ENCODE results near the gene PNN. TPM values are rescaled to one million over a fixed set of nuclear protein-coding genes. Genes with fewer than 3 reads are reported as not detected.
"Not testable (repeated sequence)": the region's sequence is repeated elsewhere in the genome, so short reads cannot be mapped to it uniquely, and the experiment has no call there.

The PNN gene
- total RNA-seq, 1 donor from 2014 or later, result 20.4 TPM

DNA sequence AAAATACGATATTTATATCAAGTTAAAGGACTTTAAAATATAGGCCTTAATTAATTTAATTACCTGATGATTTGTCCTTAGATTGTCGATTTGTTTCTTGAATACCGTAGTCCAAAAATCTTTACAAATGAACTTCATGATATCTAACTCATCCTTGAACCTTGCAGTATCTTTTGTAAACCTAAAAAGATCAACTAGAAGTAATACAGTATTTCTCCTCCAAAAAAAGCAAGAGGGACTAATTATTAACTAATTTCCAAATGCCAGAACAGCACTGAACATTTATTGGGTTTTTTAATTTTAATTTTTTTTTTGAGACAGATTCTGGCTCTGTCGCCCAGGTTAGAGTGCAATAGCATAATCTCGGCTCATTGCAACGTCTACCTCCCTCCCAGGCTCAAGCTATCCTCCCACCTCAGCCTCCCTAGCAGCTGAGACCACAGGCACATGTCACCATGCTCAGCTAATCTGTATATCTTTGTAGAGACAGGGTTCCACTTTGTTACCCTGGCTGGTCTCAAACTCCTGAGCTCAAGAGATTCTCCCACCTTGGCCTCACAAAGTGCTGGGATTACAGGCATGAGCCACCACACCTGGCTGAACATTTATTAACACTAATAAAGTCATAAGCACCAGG is 16.7 kb upstream of the PNN start:
- Histone ChIP-seq H3K27ac (ENCODE audit: low read depth, low read length) (no peak overlapping the region), H3K9me3 (ENCODE audit: control insufficient read depth in 3 of 3, low read length in 3 of 3) (no peaks in the 10 kb centered on the region), H3K4me1 (ENCODE audit: control insufficient read depth in 3 of 3, insufficient read depth in 3 of 3, low read length in 3 of 3) (no peaks in the 10 kb centered on the region), H3K36me3 (ENCODE audit: control insufficient read depth in 3 of 3, insufficient read depth in 3 of 3, low read length in 3 of 3) (peaks cover 10 to 47% (median 36%) of the 10 kb centered on the region in 3 donors), H3K9ac (ENCODE audit: low read depth in 1 of 3, low read length in 3 of 3) (no peak overlapping the region), H3K27me3 (ENCODE audit: control insufficient read depth in 3 of 3, insufficient read depth in 3 of 3, low read length in 3 of 3) (no peaks in the 10 kb centered on the region), H3K4me3 (ENCODE audit: low read length in 3 of 3) (no peak overlapping the region)

GRCh38 chr14:39160494-39160893 is 14.6 kb upstream of the PNN start:
- Histone ChIP-seq H3K4me3 (ENCODE audit: low read length in 3 of 3) (no peak overlapping the region), H3K9me3 (ENCODE audit: control insufficient read depth in 3 of 3, low read length in 3 of 3) (no peaks in the 10 kb centered on the region), H3K4me1 (ENCODE audit: control insufficient read depth in 3 of 3, insufficient read depth in 3 of 3, low read length in 3 of 3) (no peaks in the 10 kb centered on the region), H3K9ac (ENCODE audit: low read depth in 1 of 3, low read length in 3 of 3) (no peak overlapping the region), H3K36me3 (ENCODE audit: control insufficient read depth in 3 of 3, insufficient read depth in 3 of 3, low read length in 3 of 3) (peaks cover 6 to 39% (median 29%) of the 10 kb centered on the region in 3 donors), H3K27me3 (ENCODE audit: control insufficient read depth in 3 of 3, insufficient read depth in 3 of 3, low read length in 3 of 3) (no peaks in the 10 kb centered on the region), H3K27ac (ENCODE audit: low read depth, low read length) (no peak overlapping the region)

GRCh38 chr14:39167797-39168320 is 7.2 kb upstream of the PNN start:
- H3K9ac ChIP-seq (ENCODE audit: low read depth in 1 of 3, low read length in 3 of 3), result peak overlapping the region in 1 of 3 donors; percentile 24
- not testable (repeated sequence) for H3K4me3 ChIP-seq (ENCODE audit: low read length in 3 of 3); H3K27ac ChIP-seq (ENCODE audit: low read depth, low read length); H3K9me3 ChIP-seq (ENCODE audit: control insufficient read depth in 3 of 3, low read length in 3 of 3); H3K27me3 ChIP-seq (ENCODE audit: control insufficient read depth in 3 of 3, insufficient read depth in 3 of 3, low read length in 3 of 3); H3K36me3 ChIP-seq (ENCODE audit: control insufficient read depth in 3 of 3, insufficient read depth in 3 of 3, low read length in 3 of 3)
- H3K4me1 ChIP-seq (ENCODE audit: control insufficient read depth in 3 of 3, insufficient read depth in 3 of 3, low read length in 3 of 3), result peaks cover 6 to 16% (median 10%) of the 10 kb centered on the region in 3 donors

- Histone ChIP-seq H3K36me3 (ENCODE audit: control insufficient read depth in 3 of 3, insufficient read depth in 3 of 3, low read length in 3 of 3) (peaks cover 0 to 4% (median 2%) of the 10 kb centered on the region in 3 donors), H3K4me3 (ENCODE audit: low read length in 3 of 3) (peak overlapping the region in 2 of 3 donors; percentile 99 to 100), H3K9ac (ENCODE audit: low read depth in 1 of 3, low read length in 3 of 3) (peak overlapping the region in 2 of 3 donors; percentile 24 to 100), H3K9me3 (ENCODE audit: control insufficient read depth in 3 of 3, low read length in 3 of 3) (no peaks in the 10 kb centered on the region), H3K27me3 (ENCODE audit: control insufficient read depth in 3 of 3, insufficient read depth in 3 of 3, low read length in 3 of 3) (no peaks in the 10 kb centered on the region), H3K4me1 (ENCODE audit: control insufficient read depth in 3 of 3, insufficient read depth in 3 of 3, low read length in 3 of 3) (peaks cover 6 to 16% (median 10%) of the 10 kb centered on the region in 3 donors), H3K27ac (ENCODE audit: low read depth, low read length) (no peak overlapping the region)
Measured at GRCh38 chr14:39168591-39168990, 6.5 kb upstream of the PNN start.

GRCh38 chr14:39169541-39169900 is 5.5 kb upstream of the PNN start:
- Histone ChIP-seq H3K27me3 (ENCODE audit: control insufficient read depth in 3 of 3, insufficient read depth in 3 of 3, low read length in 3 of 3) (no peaks in the 10 kb centered on the region), H3K36me3 (ENCODE audit: control insufficient read depth in 3 of 3, insufficient read depth in 3 of 3, low read length in 3 of 3) (peaks cover 0 to 4% (median 2%) of the 10 kb centered on the region in 3 donors), H3K27ac (ENCODE audit: low read depth, low read length) (peak overlapping the region; percentile 96), H3K9me3 (ENCODE audit: control insufficient read depth in 3 of 3, low read length in 3 of 3) (no peaks in the 10 kb centered on the region), H3K4me1 (ENCODE audit: control insufficient read depth in 3 of 3, insufficient read depth in 3 of 3, low read length in 3 of 3) (peaks cover 9 to 16% (median 10%) of the 10 kb centered on the region in 3 donors), H3K4me3 (ENCODE audit: low read length in 3 of 3) (peak overlapping the region; percentile 99 to 100 (median 100)), H3K9ac (ENCODE audit: low read depth in 1 of 3, low read length in 3 of 3) (peak overlapping the region; percentile 97 to 100 (median 99))

- Histone ChIP-seq H3K9me3 (ENCODE audit: control insufficient read depth in 3 of 3, low read length in 3 of 3) (no peaks in the 10 kb centered on the region), H3K4me1 (ENCODE audit: control insufficient read depth in 3 of 3, insufficient read depth in 3 of 3, low read length in 3 of 3) (peaks cover 21 to 31% (median 23%) of the 10 kb centered on the region in 3 donors), H3K27ac (ENCODE audit: low read depth, low read length) (no peak overlapping the region), H3K9ac (ENCODE audit: low read depth in 1 of 3, low read length in 3 of 3) (no peak overlapping the region), H3K4me3 (ENCODE audit: low read length in 3 of 3) (no peak overlapping the region), H3K36me3 (ENCODE audit: control insufficient read depth in 3 of 3, insufficient read depth in 3 of 3, low read length in 3 of 3) (peaks cover 15 to 16% (median 16%) of the 10 kb centered on the region in 3 donors), H3K27me3 (ENCODE audit: control insufficient read depth in 3 of 3, insufficient read depth in 3 of 3, low read length in 3 of 3) (no peaks in the 10 kb centered on the region)
Measured at GRCh38 chr14:39173198-39173597, 1.9 kb upstream of the PNN start.

DNA sequence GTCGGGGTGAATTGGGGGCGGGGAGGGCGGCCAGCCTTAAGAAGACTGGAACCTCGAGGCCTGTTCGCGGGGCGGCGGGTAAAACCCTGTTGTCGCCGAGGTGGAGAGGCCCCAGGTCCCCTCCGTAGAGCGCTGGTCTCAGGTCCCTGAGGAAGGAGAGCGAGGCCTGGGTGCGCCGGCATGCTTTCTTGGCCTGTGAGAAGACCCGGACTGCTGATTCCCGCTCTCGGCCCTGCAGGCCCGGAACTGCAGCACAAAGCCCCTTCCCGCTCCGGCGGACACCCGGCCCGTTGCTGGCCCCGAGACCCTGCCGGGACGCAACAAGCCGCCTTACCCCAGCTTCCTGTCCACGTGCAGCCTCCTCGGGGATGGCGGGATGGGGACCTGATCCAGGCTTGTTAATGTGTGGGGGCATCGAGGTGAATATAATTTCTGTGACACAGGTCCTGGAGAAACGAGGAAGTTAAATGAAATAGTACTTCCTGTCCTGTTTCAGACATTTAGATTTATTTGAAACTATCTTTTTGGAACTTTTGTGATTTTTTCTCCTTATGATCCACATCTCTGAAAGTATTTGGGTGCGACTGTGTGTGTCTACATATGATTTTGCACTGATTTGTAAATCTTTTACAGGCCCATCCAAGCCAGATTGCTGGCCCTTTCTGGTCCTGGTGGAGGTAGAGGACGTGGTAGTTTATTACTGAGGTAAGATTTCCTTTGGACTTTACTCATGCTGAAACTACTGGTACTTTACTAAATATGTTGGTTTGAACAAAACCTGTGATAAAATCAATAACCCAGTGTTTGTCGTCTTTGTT is 600 bp downstream of the PNN start:
- H3K9ac ChIP-seq (ENCODE audit: low read depth in 1 of 3, low read length in 3 of 3), result peak overlapping the region; percentile 97 to 99 (median 98)
- peak overlapping the region; percentile 89 for H3K27ac ChIP-seq (ENCODE audit: low read depth, low read length)
- peak overlapping the region; percentile 89 to 98 (median 98) for H3K4me3 ChIP-seq (ENCODE audit: low read length in 3 of 3)
- no peaks in the 10 kb centered on the region for H3K9me3 ChIP-seq (ENCODE audit: control insufficient read depth in 3 of 3, low read length in 3 of 3)
- H3K27me3 ChIP-seq (ENCODE audit: control insufficient read depth in 3 of 3, insufficient read depth in 3 of 3, low read length in 3 of 3), result no peaks in the 10 kb centered on the region
- peaks cover 29 to 39% (median 37%) of the 10 kb centered on the region in 3 donors for H3K36me3 ChIP-seq (ENCODE audit: control insufficient read depth in 3 of 3, insufficient read depth in 3 of 3, low read length in 3 of 3)
- H3K4me1 ChIP-seq (ENCODE audit: control insufficient read depth in 3 of 3, insufficient read depth in 3 of 3, low read length in 3 of 3), result peaks cover 11 to 21% (median 20%) of the 10 kb centered on the region in 3 donors

DNA sequence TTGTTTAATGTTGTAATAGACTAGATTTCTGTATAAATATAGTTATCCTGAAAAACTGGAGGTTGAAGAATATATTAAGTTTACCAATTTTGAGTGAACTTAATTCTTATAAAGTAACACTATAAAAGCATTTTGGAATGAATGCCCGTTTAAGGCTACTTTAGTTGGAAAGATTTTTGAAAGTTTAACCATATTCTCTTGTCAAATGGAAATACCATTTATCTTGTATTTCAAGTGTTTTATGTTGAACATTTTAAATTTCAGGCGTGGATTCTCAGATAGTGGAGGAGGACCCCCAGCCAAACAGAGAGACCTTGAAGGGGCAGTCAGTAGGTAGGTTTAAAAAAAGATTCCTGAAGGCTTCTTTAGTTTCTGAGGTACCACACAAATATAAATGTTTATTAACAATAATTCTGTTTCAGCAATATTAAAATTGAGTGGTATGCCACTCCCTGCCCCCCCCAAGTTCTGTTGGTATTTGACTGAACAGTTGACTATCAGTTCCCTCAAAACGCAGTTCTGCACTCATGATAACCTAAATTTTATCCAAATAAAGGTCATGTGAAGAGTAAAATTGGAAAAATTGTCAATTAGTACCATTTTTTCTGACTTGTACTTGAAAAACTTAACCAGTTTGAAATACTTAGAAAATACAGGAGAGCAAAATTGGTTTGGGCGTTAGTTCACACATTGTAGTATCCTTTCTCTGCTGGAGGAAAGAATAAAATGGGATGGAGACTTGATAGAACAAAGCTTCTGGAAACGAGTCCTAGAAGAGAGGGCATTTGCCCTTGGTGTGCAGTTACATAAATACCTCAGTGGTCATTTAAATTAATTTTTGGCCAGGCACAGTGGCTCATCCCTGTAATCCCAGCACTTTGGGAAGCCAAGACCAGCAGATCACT is 1.5 kb downstream of the PNN start:
- no peak overlapping the region for H3K27ac ChIP-seq (ENCODE audit: low read depth, low read length)
- no peaks in the 10 kb centered on the region for H3K9me3 ChIP-seq (ENCODE audit: control insufficient read depth in 3 of 3, low read length in 3 of 3)
- H3K4me3 ChIP-seq (ENCODE audit: low read length in 3 of 3), result peak overlapping the region; percentile 89 to 98 (median 98)
- H3K4me1 ChIP-seq (ENCODE audit: control insufficient read depth in 3 of 3, insufficient read depth in 3 of 3, low read length in 3 of 3), result peaks cover 11 to 17% (median 15%) of the 10 kb centered on the region in 3 donors
- H3K36me3 ChIP-seq (ENCODE audit: control insufficient read depth in 3 of 3, insufficient read depth in 3 of 3, low read length in 3 of 3), result peaks cover 37 to 48% (median 45%) of the 10 kb centered on the region in 3 donors
- H3K9ac ChIP-seq (ENCODE audit: low read depth in 1 of 3, low read length in 3 of 3), result peak overlapping the region; percentile 4 to 99 (median 97)
- no peaks in the 10 kb centered on the region for H3K27me3 ChIP-seq (ENCODE audit: control insufficient read depth in 3 of 3, insufficient read depth in 3 of 3, low read length in 3 of 3)

DNA sequence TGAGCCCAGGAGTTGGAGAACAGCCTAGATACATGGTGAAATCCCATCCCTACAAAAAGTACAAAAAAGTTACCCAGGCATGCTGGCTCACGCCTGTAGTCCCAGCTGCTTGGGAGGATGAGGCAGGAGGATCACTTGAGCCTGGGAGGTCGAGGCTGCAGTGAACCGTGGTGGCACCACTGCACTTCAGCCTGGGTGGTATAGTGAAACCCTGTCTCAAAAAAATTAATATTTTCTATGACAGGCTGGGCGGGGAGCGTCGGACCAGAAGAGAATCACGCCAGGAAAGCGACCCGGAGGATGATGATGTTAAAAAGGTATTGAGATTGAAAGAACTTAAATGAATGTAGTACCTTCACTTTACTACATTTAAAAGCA is 2.1 kb downstream of the PNN start:
- Histone ChIP-seq H3K27me3 (ENCODE audit: control insufficient read depth in 3 of 3, insufficient read depth in 3 of 3, low read length in 3 of 3) (no peaks in the 10 kb centered on the region), H3K27ac (ENCODE audit: low read depth, low read length) (no peak overlapping the region), H3K9me3 (ENCODE audit: control insufficient read depth in 3 of 3, low read length in 3 of 3) (no peaks in the 10 kb centered on the region), H3K36me3 (ENCODE audit: control insufficient read depth in 3 of 3, insufficient read depth in 3 of 3, low read length in 3 of 3) (peaks cover 38 to 52% (median 51%) of the 10 kb centered on the region in 3 donors), H3K9ac (ENCODE audit: low read depth in 1 of 3, low read length in 3 of 3) (no peak overlapping the region), H3K4me3 (ENCODE audit: low read length in 3 of 3) (no peak overlapping the region), H3K4me1 (ENCODE audit: control insufficient read depth in 3 of 3, insufficient read depth in 3 of 3, low read length in 3 of 3) (peaks cover 11 to 17% (median 15%) of the 10 kb centered on the region in 3 donors)
